Islet precursor cell (in vitro differentiated cells): ENCODE data around the gene EIF4EBP3.
"Not testable (repeated sequence)": the region's sequence is repeated elsewhere in the genome, so short reads cannot be mapped to it uniquely, and the experiment has no call there.

Experiments
- DNase-seq: peaks from one replicate; pipeline ENCODE4 v3.0.0-alpha.2; 2018

Gene EIF4EBP3

GRCh38 chr5:140579188-140579747 is 31.8 kb downstream of the EIF4EBP3 start:
- not testable (repeated sequence) for DNase-seq

- DNase-seq, result no peak
Observed at GRCh38 chr5:140587495-140587894, 40.0 kb downstream of the EIF4EBP3 start.

- no peak for DNase-seq
Observed at GRCh38 chr5:140588311-140589070, 41.0 kb downstream of the EIF4EBP3 start.

GRCh38 chr5:140590861-140591260 is 43.4 kb downstream of the EIF4EBP3 start:
- DNase-seq, result no peak

- no peak for DNase-seq
Observed at GRCh38 chr5:140591747-140592372, 44.4 kb downstream of the EIF4EBP3 start.

- DNase-seq, result not testable (repeated sequence)
Observed at GRCh38 chr5:140593070-140593469, 45.6 kb downstream of the EIF4EBP3 start.

- DNase-seq, result no peak
Observed at GRCh38 chr5:140594169-140594568, 46.7 kb downstream of the EIF4EBP3 start.

GRCh38 chr5:140595538-140596300 is 48.3 kb downstream of the EIF4EBP3 start:
- no peak for DNase-seq

GRCh38 chr5:140596321-140596741 is 48.9 kb downstream of the EIF4EBP3 start:
- no peak for DNase-seq

GRCh38 chr5:140598836-140599235 is 51.4 kb downstream of the EIF4EBP3 start:
- no peak for DNase-seq
